Mammary epithelial cell (primary cell): ENCODE data around the gene ANO4.

Experiments used
- CTCF ChIP-seq, 2 donors: IDR thresholded peaks in 1 of 2; conservative IDR thresholded peaks in 1 of 2; 2 replicates each; pipeline ENCODE4 v1.5.1; 2011 to 2012; ENCODE audit warnings: inconsistent platforms in 2 of 2, low read length in 2 of 2, mild to moderate bottlenecking in 2 of 2, control low read depth in 1 of 2, low read depth in 1 of 2; ENCODE audit not compliant: insufficient read depth in 1 of 2; ENCODE audit errors: extremely low read depth in 1 of 2
- EZH2 ChIP-seq: IDR thresholded peaks from 2 replicates; pipeline ENCODE4 v1.6.1; 2012; ENCODE audit warnings: low read length, inconsistent platforms, borderline replicate concordance

DNA sequence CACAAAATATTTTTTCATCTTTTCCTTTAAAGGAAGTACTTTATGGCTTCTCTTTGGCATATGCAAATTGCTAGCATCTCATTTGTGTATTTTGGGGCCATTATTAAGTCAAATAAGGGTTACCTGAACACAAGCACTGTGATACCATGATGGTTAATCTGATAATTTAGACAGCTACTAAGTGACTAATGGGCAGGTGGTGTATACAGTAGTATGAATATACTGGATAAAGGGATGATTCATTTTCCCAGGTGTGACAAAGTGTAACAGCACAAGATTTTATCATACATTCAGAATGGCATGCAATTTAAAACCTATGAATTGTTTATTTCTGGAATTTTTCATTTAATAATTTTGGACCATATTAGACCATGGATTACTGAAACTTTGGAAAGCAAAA is 27.2 kb upstream of the ANO4 start:
- TF ChIP-seq CTCF (conservative IDR thresholded peaks at IDR 0.05 in 1 of 2, IDR thresholded peaks at IDR 0.05 in 1 of 2; ENCODE audit: extremely low read depth in 1 of 2, insufficient read depth in 1 of 2, low read depth in 1 of 2, low read length in 2 of 2) (no peak), EZH2 (no peak)
